NCI-H524 (cell line): ENCODE results near the gene EIF4A3.
"Not testable (repeated sequence)": the region's sequence is repeated elsewhere in the genome, so short reads cannot be mapped to it uniquely, and the experiment has no call there.

Source experiments
- DNase-seq, 2 experiments: peaks; one replicate each; lab custom pipeline; 2025; lab: John Stamatoyannopoulos, UW

EIF4A3 gene

DNA sequence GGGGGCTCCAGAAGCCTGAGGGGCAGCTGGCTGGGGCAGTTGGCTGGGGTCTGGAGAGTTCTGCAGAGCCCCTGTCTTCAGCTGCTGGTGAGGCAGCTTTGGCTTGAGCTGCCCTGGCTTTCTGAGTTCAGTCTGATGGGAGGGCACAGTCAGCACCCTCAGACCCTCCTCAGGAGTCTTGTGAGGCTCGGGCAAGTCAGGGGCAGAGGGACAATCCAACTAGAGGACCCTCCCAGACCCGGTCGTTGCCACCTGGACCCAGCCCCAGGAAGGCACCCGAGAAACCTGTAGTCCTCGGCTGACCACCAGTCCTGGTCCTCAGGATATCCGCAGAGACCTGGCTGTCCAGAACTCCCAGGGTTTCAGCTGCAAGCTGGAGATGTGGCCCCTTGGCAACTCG lies 24.8 kb upstream of the EIF4A3 start:
- no peak for DNase-seq

DNA sequence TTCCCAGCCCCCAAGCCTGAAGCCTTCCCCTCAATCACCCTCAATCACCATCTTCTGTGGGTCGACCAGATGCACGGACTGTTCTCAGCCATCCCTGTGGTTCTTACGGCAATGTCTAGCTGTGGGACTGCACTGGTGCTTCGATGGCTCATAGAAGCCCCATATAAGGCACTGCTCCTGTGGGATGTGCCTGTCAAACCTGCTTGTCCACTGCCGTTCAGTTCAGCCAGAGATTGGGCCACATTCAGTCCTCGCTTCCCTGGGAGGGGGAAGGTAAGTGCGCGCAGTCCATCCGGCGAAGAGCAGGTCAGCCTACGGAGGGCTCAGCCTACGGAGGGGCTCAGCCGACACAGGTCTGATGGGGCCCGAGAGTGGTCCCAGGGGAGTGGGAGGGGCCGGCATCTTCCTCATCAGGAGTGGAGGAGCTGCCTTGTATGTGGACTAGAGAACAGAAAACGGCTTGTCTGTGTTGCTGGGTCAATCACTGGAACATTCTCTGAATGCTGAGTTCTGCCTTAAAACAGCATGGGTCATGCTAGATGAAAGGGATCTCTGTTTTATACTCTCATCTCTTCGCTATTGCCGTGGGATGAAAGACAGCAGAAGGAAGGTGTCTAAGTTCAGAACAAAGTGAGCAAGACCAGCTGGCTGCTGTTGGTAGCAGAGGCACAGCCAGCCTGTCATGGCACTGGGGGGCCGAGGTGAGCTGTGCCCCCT lies 23.0 kb upstream of the EIF4A3 start, which contains the start of gene CARD14:
Gene CARD14 (plus strand): TSS at position 247 of the 717 bp plus-strand sequence. CDS start 11,409 bp downstream, outside the sequence.
- DNase-seq: no peak

DNA sequence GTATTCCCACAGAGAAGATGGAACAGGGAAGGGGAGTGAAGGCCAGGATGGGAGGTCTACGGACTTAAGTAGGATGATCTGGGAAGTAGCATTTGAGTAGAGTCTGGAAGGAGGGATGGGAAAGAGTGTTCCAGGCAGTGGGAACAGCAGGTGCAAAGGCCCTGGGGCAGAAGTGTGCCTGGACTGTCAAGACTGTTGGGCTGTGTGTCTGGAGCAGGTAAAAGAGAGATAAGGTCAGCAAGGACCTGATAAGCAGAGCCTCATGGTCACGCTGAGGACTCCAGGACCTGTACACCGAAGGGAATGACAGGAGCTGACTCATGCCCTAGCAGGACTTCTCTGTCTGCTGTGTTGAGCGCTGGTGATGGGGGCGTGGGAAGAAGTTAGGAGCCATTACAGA lies 22.2 kb upstream of the EIF4A3 start:
- no peak for DNase-seq

DNA sequence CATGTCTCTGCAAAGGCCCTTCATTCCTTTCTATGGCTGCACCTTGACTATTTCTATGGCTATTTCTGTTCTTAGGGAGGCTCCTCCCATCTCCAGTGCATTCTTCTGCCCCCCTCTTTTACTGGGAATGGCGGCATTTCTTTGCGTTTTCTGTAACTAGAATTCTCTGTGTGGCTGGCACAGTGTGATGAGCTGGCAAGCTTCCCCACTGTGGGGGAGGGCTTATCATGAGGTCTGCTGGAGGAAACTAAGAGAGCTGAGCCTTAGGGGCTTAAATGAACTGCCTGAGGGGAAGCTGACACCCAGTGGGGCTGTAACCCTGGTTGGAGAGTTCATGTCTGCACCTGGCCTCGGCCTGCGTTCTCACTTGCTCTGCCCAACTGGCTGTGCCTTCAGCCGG lies 21.4 kb upstream of the EIF4A3 start:
- DNase-seq: no peak

DNA sequence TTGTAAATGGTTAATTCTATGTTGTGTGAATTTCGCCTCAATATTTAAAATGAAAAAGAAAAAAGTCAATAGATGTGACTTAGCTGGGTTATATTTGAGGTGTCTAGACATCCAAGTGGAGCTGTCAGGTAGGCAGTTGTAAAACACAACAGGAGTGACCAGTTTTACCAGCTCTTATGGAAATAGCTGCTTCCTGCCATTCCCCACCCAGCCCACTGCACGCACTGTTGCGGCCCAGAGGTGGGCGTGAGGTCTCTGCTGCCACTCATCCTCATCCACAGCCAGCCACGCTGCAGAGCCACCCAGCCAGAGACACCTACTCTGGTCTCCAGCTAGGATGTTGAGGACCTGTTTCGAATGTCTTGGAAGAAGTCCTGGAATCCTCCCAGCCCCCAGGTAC lies 19.5 kb upstream of the EIF4A3 start:
- no peak for DNase-seq

DNA sequence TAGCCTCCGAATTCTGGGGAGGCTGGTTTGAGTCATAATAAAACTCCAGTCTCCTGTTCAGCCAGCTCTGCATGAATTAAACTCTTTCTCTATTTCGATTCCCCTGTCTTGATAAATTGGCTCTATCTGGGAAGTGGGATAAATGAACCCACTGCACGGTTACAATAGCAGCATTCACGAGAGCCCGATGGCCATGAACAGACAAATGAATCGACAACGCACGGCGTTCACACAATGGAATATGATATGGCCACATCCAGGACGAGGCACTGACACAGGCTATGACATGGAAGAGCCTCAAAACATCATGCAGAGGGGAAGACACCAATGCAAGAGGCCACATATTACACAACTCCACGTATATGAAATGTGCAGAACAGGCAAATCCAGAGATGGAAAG lies 17.3 kb upstream of the EIF4A3 start:
- no peak for DNase-seq

DNA sequence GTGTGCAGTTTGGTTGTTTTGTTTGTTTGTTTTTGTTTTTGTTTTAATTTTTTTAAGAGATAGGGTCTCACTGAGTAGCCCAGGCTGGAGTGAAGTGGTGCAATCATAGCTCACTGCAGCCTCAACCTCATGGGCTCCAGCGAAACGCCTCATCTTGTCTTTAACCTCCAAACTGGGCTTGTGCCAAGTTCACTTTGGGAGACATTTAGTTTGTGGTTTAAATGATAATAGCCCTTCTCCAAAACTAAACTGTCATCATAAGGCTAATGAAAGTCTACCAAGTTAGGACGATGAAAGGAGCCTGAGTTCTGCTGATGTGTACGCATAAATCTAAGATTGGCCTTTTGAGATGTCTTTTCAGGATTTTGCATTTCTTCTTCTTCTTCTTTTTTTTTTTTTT lies 16.4 kb upstream of the EIF4A3 start:
- no peak for DNase-seq

DNA sequence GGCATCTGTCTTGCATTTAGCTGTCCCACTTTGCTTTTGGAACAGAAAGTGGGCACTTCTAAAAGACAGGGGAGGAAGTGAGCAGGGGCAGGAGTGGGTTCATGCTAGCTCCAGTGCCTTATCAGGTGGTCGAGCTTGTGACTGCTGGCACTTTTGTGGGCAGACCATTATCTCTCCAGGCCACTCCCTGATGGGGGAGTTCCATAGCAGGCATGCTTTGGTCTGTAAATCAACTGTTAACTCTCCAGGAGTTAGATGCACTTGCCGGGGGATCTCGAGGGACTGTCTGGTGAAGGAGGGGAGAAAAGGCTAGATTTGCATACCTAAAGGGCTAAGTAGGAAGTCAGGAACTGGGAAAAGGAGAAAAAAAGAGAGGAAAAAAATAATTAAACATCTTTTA lies 13.6 kb upstream of the EIF4A3 start:
- DNase-seq: no peak

DNA sequence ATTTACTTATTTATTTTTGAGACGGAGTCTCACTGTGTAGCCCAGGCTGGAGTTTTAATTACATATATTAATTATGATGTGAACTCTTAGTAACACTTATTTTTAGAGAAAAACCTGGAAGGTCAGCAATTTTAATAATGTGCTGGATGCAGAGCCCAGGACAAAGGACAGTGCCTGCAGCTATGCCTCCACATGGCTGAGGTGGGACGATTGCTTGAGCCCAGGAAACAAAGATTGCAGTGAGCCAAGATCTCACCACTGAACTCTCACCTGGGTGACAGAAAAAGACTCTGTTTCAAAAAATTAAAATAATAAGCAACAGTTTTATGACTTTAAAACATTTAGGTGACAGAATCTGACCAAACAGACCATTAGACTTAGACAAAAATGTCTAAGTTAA lies 11.9 kb upstream of the EIF4A3 start:
- DNase-seq: no peak

DNA sequence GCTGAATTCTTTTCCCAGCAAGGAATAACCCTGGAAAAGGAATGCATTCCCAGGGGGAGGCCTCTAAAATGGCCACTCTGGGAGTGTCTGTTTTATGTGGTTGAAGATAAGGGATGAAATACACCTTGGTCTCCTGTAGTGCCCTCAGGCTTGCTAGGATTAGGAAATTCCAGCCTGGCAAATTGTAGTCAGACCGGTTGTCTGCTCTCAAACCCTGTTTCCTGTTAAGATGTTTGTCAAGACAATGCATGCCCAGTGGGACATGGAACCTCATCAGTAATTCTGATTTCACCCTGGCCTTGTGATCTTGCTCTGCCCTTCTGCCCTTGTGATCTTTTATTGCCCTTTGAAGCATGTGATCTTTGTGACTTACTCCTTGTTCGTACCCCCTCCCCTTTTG lies 8.7 kb upstream of the EIF4A3 start:
- not testable (repeated sequence) for DNase-seq

DNA sequence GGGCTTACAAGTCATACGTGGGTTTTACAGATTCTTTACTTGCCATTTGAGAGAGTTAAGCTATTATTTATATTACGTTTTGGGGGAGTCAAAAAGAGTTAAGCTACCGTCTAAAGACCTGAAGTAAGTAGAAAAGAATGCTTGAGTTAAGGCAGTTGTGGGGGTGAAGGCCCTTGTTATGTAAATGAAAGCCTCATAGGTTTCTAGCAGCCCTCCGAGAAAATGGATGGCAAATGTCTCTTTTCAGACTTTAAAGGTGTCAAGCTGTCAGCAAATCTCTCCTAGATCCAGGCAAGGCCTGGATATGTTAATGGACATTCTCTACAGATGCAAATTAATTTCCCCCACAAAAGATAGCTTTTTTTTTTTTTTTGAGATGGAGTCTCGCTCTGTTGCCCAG lies 7.2 kb upstream of the EIF4A3 start:
- DNase-seq: no peak

DNA sequence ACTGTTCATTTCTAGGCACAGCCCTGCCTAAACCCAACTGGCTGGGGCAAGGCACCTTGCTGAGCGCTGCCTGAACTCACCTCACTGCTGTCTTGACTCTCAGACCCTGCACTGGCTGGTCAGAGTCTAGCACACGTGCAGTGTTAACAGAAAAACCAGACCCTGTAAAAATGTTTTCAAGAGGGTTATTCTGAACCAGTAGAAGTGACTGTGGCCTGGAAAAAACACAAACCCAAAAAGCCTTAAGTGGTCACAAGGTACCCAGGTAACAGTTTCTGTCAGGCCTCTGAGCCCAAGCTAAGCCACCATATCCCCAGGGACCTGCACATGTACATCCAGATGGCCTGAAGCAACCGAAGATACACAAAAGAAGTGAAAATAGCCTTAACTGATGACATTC lies 6.1 kb upstream of the EIF4A3 start:
- DNase-seq: peak in 1 of 2 experiments; percentile 62

DNA sequence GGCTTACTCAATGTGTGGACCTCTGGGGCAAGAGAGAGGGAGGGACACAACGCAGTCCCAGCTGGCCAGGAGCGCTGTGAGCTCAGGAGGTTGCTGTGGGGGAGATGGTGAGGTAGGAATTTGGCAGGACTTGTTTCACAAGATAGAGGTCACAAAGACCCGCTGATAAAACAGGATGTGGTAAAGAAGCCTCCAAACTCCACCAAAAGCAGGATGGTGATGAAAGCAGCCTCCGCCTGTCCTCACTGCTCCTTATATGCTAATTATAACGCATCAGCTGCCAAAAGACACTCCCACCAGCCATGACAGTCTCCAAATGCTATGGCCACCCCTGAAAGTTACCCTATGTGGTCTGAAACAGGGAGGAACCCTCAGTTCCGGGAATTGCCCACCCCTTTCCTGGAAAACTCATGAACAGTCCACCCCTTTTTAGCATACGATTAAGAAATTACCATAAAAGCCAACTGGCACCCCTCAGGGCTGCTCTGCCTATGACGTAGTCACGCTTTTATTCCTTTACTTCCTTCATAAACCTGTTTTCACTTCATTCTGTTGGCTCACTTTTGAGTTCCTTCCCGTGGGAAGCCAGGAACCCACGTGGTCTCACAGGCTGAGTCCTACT lies 5.3 kb upstream of the EIF4A3 start:
- no peak for DNase-seq

DNA sequence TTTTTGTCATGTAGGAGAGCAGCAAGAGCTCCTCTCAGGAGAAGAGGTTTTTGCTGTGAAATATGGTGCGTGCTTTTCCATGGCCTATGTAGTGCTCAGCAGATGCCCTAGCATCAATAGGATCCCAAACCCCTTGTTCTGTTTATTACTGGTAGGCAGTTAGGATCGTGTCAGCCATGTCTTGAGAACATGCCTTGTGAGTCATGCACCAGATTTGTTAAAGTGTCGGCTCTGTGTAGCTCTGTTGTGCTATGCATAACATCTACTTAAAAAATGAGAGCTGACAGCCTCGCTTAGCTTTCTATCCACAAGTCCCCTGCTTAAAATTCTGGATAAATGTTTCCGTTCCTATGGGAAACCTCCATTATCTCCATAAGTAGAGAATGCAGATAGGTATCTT lies 4.4 kb upstream of the EIF4A3 start:
- no peak for DNase-seq

DNA sequence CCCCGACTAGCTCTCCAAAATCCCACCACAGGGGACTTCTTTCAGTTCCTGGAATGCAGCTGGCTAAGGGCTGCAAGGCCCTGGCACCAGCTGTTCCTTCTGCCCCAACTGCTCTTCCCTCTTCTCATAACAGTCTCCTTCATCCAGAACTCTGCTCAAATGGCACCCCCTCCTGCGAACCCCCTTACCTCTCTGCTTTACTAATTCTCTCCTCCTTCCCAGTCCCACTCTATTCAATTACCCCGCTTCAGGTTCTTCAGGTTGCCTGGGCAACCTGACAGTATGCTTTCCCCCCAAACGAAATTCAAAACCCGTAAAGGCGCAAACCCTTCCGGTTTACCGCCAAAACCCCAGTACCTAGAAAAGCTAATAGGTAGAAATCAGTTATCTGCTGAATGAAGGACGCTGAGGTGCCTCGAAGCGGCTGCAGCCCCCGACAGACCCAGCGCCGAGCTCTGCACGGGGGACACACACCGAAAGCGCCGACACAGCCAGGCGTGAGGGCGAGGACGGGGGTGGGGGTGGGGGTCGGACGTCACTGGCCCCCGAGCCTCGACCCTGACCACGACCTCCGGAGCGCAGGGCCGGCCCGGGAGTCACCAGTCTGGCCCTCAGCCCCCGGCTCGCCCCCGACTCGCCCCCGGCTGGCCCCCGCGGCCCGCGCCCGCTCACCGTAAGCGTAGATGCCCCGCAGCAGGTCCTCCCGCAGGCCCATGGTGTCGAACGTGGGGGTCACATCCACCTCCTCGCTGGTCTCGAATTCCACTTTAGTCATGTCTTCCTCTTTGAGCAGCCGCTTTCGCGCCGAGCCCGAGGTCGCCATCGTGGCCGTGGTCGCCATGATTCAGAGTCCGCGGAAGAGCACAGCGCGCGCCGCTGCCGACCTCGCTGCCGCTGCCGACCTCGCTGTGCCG lies 550 bp downstream of the EIF4A3 start:
- peak; percentile 54 to 78 for DNase-seq

DNA sequence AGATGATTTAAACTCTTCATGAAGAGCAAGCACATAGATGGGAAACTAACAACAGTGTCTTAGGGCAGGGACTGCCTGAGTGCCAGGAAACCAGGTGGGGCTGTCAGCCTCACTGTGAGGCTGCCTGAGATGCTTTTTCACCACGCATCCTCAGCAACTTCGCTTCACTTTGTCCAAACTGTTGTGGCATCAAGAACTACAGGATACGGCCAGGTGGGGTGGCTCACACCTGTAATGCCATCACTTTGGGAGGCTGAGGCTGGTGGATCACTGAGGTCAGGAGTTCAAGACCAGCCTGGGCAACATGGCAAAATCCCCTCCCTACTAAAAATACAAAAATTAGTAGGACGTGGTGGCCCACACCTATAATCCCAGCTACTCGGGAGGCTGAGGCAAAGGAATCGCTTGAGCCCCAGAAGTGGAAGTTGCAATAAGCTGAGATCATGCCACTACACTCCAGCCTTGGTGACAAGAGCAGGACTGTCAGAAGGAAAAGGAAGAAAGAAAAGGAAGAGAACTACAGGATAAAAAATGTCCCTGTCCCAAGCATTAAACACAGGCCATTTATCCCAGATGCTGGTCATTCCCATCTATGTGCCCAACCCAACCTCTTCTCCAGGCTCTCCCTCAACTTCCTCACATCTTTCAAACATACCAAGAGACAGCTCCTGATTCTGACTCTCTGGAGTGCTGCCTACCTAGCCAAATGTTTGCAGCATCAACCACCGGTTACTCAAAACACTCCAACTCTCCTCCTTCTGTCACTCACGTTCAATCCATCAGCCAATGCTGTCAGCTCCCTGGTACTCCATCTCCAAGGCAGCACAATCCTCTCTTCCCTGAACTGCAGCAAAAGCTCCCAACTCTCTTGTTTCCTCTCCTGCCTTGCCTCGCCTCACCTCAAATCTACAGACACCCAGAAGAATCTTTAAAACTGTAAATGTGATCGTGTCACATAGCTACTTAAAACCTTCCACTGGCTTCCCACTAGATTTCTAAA lies 1.6 kb downstream of the EIF4A3 start:
- DNase-seq: peak in 1 of 2 experiments; percentile 50

DNA sequence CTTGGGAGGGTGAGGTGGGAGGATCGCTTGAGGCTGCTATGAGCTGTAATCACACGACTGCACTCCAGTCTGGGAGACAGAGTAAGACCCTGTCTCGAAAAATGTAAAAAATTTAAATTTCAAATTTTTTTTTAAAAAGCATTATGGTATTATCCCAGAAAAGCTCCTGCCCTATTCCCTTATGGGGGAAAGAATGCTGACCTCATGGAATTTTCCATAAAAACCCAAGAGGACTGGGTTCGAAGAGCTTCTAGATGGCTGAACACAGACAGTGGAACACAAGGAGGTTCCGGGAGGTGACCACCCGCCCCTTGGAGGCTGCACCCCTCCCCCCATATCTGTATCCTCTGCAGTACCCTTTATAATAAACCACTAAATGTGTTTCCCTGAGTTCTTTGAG lies 4.0 kb downstream of the EIF4A3 start:
- DNase-seq: no peak

DNA sequence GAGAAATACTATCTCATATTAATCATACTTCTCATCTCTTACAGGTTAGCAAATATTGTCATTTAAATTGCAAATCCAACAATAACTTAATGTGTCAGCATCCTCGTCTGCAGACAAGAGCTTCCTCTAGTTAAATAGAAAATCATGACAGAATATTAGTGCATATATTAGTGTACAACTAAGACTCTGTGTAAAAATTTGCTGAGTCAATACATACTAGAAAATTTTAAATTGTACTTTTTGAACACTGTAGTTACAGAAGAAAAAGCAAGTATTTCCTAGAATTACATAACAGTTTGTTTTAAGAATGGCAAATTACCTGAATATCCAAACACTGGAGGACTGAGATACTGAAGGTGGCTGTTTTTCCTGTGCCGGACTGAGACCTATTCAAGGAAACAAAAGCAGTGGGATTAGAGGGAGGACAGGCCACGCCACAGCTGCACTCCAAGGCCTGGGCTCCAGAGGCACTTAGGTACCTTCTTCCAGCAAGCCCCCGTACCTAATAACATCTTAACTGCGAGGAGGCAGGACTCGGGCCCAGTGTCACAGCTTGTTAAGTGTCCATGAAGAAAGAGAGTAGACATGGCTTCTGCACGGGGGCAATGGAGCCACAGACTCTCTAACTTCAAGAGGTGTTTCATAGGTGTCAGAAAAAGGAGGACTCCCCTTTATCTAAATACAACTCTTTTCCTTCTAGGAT lies 5.3 kb downstream of the EIF4A3 start:
- no peak for DNase-seq

DNA sequence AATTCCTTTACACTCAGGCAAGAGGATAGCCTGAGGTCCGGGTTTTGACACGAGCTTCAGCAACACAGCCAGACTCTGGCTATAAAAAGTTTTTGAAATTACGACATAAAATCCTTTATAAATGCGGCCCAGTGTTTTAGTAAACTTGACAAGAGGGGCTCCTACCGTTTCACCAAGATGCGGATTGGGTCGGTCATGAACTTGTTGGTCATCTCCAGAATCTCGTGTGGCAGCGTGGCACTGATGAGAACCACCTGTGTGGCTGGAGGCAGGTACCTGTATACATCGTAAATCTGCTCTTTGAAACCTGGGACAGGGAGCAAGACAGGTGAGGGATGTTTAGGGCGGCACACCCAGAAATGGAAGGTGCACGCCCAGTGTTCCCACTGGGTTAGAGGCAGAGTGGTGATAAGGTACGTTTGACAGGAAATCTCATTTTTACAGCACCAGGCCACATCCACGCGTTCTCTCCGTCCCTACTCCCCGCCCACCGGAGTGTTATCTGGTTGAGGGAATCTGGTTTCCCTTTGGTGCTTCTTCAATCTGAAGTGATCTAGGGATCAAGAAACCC lies 8.0 kb downstream of the EIF4A3 start:
- no peak for DNase-seq

DNA sequence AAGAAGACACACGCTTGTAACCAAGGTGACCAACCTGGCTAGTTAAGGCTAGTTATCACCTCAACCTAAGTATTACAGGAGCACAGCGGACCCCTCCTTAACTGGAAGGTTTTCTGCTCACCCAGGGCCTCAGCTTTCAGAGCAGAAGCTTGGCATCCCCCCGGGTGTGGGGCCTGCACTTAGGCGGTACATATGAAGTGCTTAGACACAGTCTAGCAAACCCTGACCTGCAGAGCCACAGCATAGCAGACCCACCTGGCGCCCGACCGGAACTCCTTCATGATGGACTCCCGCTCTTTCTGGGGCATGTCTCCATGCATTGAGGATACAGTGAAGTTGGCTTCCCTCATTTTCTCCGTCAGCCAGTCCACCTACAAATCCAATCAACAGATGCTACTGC lies 9.8 kb downstream of the EIF4A3 start:
- no peak for DNase-seq

DNA sequence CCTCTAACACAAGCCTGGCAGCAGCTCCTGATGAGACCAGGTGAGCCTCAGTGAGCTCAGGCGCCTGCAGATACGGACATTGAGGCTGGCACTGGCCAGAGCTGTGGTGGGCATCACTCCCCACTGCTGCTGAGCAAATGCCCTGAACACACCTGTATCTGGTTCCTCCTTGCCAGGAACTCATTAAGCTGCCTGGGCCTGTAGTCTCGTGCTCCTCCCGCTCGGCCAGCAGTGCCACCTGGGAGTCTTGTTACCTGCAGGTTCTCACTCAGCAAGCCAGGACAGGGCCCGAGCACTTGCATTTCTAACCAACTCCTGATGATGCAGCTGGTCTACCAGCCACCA lies 13.3 kb downstream of the EIF4A3 start:
- DNase-seq: no peak
